ENCODE results near the gene FAM200B. TPM values are rescaled to one million over a fixed set of nuclear protein-coding genes. Genes with fewer than 3 reads are reported as not detected.

The FAM200B gene
- total and polyA plus RNA-seq, 2 donors (not counting 3 experiments of a cell fraction or from before 2014, with no cell fraction given): 13.9 to 24.6 TPM

DNA sequence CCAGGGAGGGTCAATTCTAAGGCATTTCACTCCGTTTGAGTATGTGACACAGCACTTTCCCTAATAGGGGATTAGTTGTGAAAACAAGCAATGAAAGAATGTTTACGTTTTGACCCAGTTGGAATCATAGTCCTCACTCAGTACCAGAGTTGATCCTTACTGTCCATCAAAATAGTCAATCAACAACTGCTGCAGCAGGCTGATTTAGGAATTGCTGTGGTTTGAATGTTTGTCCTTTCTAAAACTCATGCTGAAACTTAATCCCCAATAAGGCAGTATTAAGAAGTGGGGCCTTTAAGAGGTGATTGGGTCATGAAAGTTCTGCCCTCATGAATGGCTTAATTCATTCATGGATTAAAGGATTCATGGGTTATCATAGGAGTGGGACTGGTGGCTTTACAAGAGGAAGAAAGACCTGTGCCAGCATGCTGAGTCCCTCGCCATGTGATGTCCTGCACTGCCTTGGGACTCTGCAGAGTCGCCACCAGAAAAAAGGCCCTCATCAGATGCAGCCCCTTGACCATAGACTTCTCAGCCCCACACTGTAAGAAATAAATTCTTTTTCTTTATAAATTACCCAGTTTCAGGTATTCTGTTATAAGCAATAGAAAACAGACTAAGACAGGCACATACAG lies 23.4 kb upstream of the FAM200B start:
- Histone ChIP-seq H3K4me1 (ENCODE audit: control insufficient read depth, extremely low read depth, insufficient read depth, low read length) (peaks cover 14% of the 10 kb centered on the region), H3K27me3 (ENCODE audit: control insufficient read depth in 2 of 2, insufficient read depth in 2 of 2, low read length in 2 of 2) (no peaks in the 10 kb centered on the region), H4K20me1 (replicated peaks; ENCODE audit: control insufficient read depth, extremely low read depth, insufficient read depth, low read length) (no peaks in the 10 kb centered on the region), H3K79me2 (ENCODE audit: control insufficient read depth, insufficient read depth, low read length) (peaks cover 18% of the 10 kb centered on the region), H3K4me3 (replicated peaks in 1 of 3; ENCODE audit: insufficient read depth in 1 of 3, low read depth in 1 of 3, low read length in 3 of 3) (no peak overlapping the region), H3K36me3 (ENCODE audit: control insufficient read depth in 2 of 2, extremely low read depth in 1 of 2, insufficient read depth in 2 of 2, low read length in 2 of 2) (no peaks in the 10 kb centered on the region), H3K27ac (ENCODE audit: insufficient read depth, low read depth, low read length) (no peak overlapping the region), H3K9ac (replicated peaks; ENCODE audit: extremely low read depth, insufficient read depth, low read length) (no peak overlapping the region), H3K9me3 (replicated peaks; ENCODE audit: control insufficient read depth, insufficient read depth, low read length) (no peaks in the 10 kb centered on the region), H3K4me2 (ENCODE audit: insufficient read depth, low read length) (no peak overlapping the region), H3K9me1 (replicated peaks; ENCODE audit: control insufficient read depth, extremely low read depth, insufficient read depth, low read length) (no peaks in the 10 kb centered on the region), H2AFZ (ENCODE audit: low read depth, low read length) (no peak overlapping the region)
- dilution Hi-C loops (cut with MboI; ENCODE audit: extremely low pct_ligation_motif_present, low sequenced_read_pairs) (no loop called here), intact Hi-C loops (cut with micrococcal nuclease) (loop anchor here (10.0 kb wide), 2 partner anchors 423 to 567 kb away; partner anchors contain the start of gene TAPT1)
- ChIA-PET POLR2A (no interaction called here), CTCF (interaction anchor here (2.1 kb wide), 1 partner anchor 11 kb away, joined by 6 read pairs; no protein-coding TSS in a partner anchor)
- BruUV-seq (replicated peaks): no TSS peak
- TF ChIP-seq, protein P1, sequence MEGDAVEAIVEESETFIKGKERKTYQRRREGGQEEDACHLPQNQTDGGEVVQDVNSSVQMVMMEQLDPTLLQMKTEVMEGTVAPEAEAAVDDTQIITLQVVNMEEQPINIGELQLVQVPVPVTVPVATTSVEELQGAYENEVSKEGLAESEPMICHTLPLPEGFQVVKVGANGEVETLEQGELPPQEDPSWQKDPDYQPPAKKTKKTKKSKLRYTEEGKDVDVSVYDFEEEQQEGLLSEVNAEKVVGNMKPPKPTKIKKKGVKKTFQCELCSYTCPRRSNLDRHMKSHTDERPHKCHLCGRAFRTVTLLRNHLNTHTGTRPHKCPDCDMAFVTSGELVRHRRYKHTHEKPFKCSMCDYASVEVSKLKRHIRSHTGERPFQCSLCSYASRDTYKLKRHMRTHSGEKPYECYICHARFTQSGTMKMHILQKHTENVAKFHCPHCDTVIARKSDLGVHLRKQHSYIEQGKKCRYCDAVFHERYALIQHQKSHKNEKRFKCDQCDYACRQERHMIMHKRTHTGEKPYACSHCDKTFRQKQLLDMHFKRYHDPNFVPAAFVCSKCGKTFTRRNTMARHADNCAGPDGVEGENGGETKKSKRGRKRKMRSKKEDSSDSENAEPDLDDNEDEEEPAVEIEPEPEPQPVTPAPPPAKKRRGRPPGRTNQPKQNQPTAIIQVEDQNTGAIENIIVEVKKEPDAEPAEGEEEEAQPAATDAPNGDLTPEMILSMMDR (IDR thresholded peaks at IDR 0.05; ENCODE audit: extremely low read depth in 1 of 2, insufficient read depth in 1 of 2, low read depth in 1 of 2, low read length in 2 of 2): no peak
- no peak for TF ChIP-seq FOS (IDR thresholded peaks at IDR 0.05; ENCODE audit: borderline replicate concordance, insufficient read depth, low read length)
- TF ChIP-seq EZH2 (IDR thresholded peaks at IDR 0.05; ENCODE audit: borderline replicate concordance, low read depth, low read length, severe bottlenecking): no peak
- no peak for TF ChIP-seq MAX (IDR thresholded peaks at IDR 0.05; ENCODE audit: insufficient read depth, insufficient read length)
- TF ChIP-seq MYC (IDR thresholded peaks at IDR 0.05; ENCODE audit: low read depth, low read length): no peak
- no peak for TF ChIP-seq POLR2A (IDR thresholded peaks at IDR 0.05; ENCODE audit: low read depth, low read length)
- no peak for TF ChIP-seq POLR2AphosphoS5 (IDR thresholded peaks at IDR 0.05; ENCODE audit: insufficient read depth, low read depth, low read length)
- TF ChIP-seq GATA2 (IDR thresholded peaks at IDR 0.05; ENCODE audit: insufficient read depth, insufficient read length, low read depth, low read length): no peak
- TF ChIP-seq JUN (IDR thresholded peaks at IDR 0.05; ENCODE audit: borderline replicate concordance, insufficient read depth, insufficient read length, low read depth): no peak
- FAIRE-seq (no peak), DNase-seq (ENCODE audit: low read depth, low spot score) (no peak)
